Heart left ventricle (tissue), 16 donors: ENCODE data around the gene MCU. TPM values are rescaled to one million over a fixed set of nuclear protein-coding genes. Genes with fewer than 3 reads are reported as not detected.
"Not testable (repeated sequence)": the region's sequence is repeated elsewhere in the genome, so short reads cannot be mapped to it uniquely, and the experiment has no call there.

Experiments
- ATAC-seq, 4 donors: fragments of 200-7000 bp; cut with Tn5 transposase; one replicate each; pipeline ENCODE4 v1.9.1; 2020 to 2022; ENCODE audit warnings: moderate library complexity in 4 of 4, mild to moderate bottlenecking in 3 of 4, moderate number of reproducible peaks in 1 of 4
- DNase-seq, 5 donors: peaks; one replicate each; pipeline ENCODE4 v3.0.0-alpha.2; 2020
- H3K27ac ChIP-seq, 12 donors: fragments of 200-600 bp; sonication (generic) in 4 of 12; one replicate each; pipeline versions ENCODE4 v1.5.0 to v1.8.0; 2016 to 2022; ENCODE audit warnings: mild to moderate bottlenecking in 2 of 12
- H3K27me3 ChIP-seq, 9 donors: fragments of 200-600 bp; sonication (generic) in 2 of 9; one replicate each; pipeline versions ENCODE4 v1.5.1 to v1.8.0; 2016 to 2022; ENCODE audit warnings: mild to moderate bottlenecking in 3 of 9
- H3K36me3 ChIP-seq, 9 donors: fragments of 200-600 bp; sonication (generic) in 2 of 9; one replicate each; pipeline versions ENCODE4 v1.5.0 to v1.8.0; 2018 to 2022; ENCODE audit warnings: mild to moderate bottlenecking in 2 of 9
- H3K4me1 ChIP-seq, 12 donors: fragments of 200-600 bp; sonication (generic) in 4 of 12; one replicate each; pipeline versions ENCODE4 v1.5.0 to v1.8.0; 2016 to 2022; ENCODE audit warnings: mild to moderate bottlenecking in 3 of 12
- H3K4me3 ChIP-seq, 12 donors: fragments of 200-600 bp; sonication (generic) in 4 of 12; one replicate each; pipeline versions ENCODE4 v1.5.0 to v1.8.0; 2017 to 2022; ENCODE audit warnings: mild to moderate bottlenecking in 9 of 12, moderate library complexity in 4 of 12
- H3K9me3 ChIP-seq, 12 donors: fragments of 200-600 bp; sonication (generic) in 4 of 12; one replicate each; pipeline versions ENCODE4 v1.5.0 to v1.8.0; 2016 to 2022; ENCODE audit warnings: mild to moderate bottlenecking in 1 of 12
- POLR2A ChIP-seq, 2 donors: fragments of 450-650 bp; IDR thresholded peaks; one replicate each; pipeline ENCODE4 v1.6.1; 2017; ENCODE audit warnings: antibody characterized with exemption in 2 of 2, mild to moderate bottlenecking in 2 of 2, moderate library complexity in 2 of 2
- WGBS, 4 donors: extraction: QIAGEN DNeasy Blood & Tissue Kit in 2 of 4; methylation state at CpG; one replicate each; pipeline versions ENCODE4 v1.1.5 to v1.1.7; 2013 to 2018; 5-methylcytosine and 5-hydroxymethylcytosine counted together
- intact Hi-C, 10 donors: fragments of 100-400 bp; cut with DNase I; formaldehyde crosslinking; loops; one replicate each; pipeline versions ENCODE4 v1.11.1 to v1.14.2; 2022
- polyA plus RNA-seq, 2 donors: library from polyadenylated mRNA; stranded (reverse); fragments of 200-250 nt; gene quantifications; one replicate each; pipeline ENCODE4 v1.2.3, GENCODE V29; 2013
- total RNA-seq, 9 donors: library from RNA; depleted of rRNA in 2 of 9; stranded (reverse); fragments of >200 nt in 2 of 9; fragmentation: NEBNext Ultra II Directional in 3 of 9; extraction: Animal tissue kit (Norgen Biotek cat#: 25700) in 3 of 9; gene quantifications; one replicate each; pipeline versions ENCODE4 v1.1.0 to v1.2.4, GENCODE V29; 2016 to 2023
- TF ChIP-seq, protein P1 (sequence below), 12 donors: fragments of 200-600 bp; sonication (generic) in 4 of 12; IDR thresholded peaks; one replicate each; pipeline versions ENCODE4 v1.5.0 to v1.8.0; 2018 to 2022; ENCODE audit warnings: antibody characterized with exemption in 12 of 12, mild to moderate bottlenecking in 5 of 12
- donor health status: ischemic (EF 13 %, LVEDD 7.1; RV severe dilation, severe dysfunction).
- donor health status: healthy with polysubstance abuse.
- donor health status: DM: no; HTN: yes; CAD: no.
- donor health status: DM: no; HTN: no; CAD: no.
- donor health status: ischemic (EF 25% LVEDD 6.9; RV normal size, moderate dysfunction).
- donor health status: ischemic (EF 25% LVEDD 5.7; RV mildly dilated, moderate dysfunction).
- donor health status: healthy.
- donor health status: DM: yes; HTN: yes; CAD: no.
- donor health status: ischemic (EF 35%, LVEDD 5.7; RV mildly dilated, moderate dysfunction).
- donor health status: nonischemic (EF 11% LVEDD 7.7; RV severe dilation, severe dysfunction).
- donor health status: DM: yes; HTN: yes; CAD: no.
- donor health status: PGD.
- donor health status: ischemic (EF 29% LVEDD 5.4; RV normal size, mild dysfunction).
- donor health status: nonischemic (EF 23%, LVEDD 6.1; RV moderate dilation, normal function).

Gene MCU
- total and polyA plus RNA-seq, 11 donors = 11.4 to 16.9 (median 13.6) TPM

GRCh38 chr10:72695496-72695895 lies 3.6 kb downstream of the MCU start:
- Histone ChIP-seq H3K36me3 (no peaks in the 10 kb centered on the region), H3K4me1 (peaks cover 0 to 33% (median 21%) of the 10 kb centered on the region in 12 donors), H3K9me3 (no peaks in the 10 kb centered on the region), H3K27ac (no peak overlapping the region), H3K4me3 (no peak overlapping the region), H3K27me3 (no peaks in the 10 kb centered on the region)
- DNase-seq (no peak), ATAC-seq (no peak)
- intact Hi-C loops = loop anchor here in 6 of 10 donors (2.0 to 10.0 kb wide), 3 partner anchors 137 to 331 kb away; no protein-coding TSS in a partner anchor
- TF ChIP-seq POLR2A (IDR thresholded peaks at IDR 0.05) = no peak
- TF ChIP-seq, protein P1, sequence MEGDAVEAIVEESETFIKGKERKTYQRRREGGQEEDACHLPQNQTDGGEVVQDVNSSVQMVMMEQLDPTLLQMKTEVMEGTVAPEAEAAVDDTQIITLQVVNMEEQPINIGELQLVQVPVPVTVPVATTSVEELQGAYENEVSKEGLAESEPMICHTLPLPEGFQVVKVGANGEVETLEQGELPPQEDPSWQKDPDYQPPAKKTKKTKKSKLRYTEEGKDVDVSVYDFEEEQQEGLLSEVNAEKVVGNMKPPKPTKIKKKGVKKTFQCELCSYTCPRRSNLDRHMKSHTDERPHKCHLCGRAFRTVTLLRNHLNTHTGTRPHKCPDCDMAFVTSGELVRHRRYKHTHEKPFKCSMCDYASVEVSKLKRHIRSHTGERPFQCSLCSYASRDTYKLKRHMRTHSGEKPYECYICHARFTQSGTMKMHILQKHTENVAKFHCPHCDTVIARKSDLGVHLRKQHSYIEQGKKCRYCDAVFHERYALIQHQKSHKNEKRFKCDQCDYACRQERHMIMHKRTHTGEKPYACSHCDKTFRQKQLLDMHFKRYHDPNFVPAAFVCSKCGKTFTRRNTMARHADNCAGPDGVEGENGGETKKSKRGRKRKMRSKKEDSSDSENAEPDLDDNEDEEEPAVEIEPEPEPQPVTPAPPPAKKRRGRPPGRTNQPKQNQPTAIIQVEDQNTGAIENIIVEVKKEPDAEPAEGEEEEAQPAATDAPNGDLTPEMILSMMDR (IDR thresholded peaks at IDR 0.05) = no peak
- 88 to 98% (median 95%) methylated on average over 3 of the region's 3 CpGs for WGBS, 4 donors

- Histone ChIP-seq H3K4me1 (peaks cover 0 to 29% (median 20%) of the 10 kb centered on the region in 12 donors), H3K9me3 (no peaks in the 10 kb centered on the region), H3K4me3 (no peak overlapping the region), H3K27me3 (no peaks in the 10 kb centered on the region), H3K27ac (no peak overlapping the region), H3K36me3 (no peaks in the 10 kb centered on the region)
- ATAC-seq = no peak
- TF ChIP-seq POLR2A (IDR thresholded peaks at IDR 0.05) = no peak
- TF ChIP-seq, protein P1 (IDR thresholded peaks at IDR 0.05) = no peak
- intact Hi-C loops = loop anchor here in 4 of 10 donors (10.0 kb wide), 1 partner anchor 333 kb away; no protein-coding TSS in a partner anchor
- DNase-seq = no peak
Observed at GRCh38 chr10:72697716-72698115, 5.8 kb downstream of the MCU start.

DNA sequence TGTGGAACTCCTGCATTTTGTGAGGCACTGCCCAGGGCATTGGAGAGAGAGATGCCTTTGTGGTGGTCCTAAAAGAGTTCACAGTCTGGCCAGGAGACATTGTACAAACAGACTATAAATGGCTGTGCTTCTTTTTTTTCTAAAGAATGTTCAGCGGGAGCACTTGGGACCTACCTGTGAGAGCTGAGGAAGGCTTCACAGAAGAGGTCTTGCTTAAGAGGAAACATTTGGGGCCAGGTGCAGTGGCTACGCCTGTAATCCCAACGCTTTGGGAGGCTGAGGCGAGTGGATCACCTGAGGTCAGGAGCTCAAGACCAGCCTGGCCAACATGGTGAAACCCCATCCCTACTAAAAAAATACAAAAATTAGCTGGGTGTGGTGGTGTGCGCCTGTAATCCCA lies 10.5 kb downstream of the MCU start:
- not testable (repeated sequence) for H3K4me3 ChIP-seq
- 95 to 99% (median 96%) methylated on average over 5 of the region's 5 CpGs for WGBS, 4 donors
- H3K27ac ChIP-seq = peak overlapping the region in 1 of 12 donors; percentile 49

DNA sequence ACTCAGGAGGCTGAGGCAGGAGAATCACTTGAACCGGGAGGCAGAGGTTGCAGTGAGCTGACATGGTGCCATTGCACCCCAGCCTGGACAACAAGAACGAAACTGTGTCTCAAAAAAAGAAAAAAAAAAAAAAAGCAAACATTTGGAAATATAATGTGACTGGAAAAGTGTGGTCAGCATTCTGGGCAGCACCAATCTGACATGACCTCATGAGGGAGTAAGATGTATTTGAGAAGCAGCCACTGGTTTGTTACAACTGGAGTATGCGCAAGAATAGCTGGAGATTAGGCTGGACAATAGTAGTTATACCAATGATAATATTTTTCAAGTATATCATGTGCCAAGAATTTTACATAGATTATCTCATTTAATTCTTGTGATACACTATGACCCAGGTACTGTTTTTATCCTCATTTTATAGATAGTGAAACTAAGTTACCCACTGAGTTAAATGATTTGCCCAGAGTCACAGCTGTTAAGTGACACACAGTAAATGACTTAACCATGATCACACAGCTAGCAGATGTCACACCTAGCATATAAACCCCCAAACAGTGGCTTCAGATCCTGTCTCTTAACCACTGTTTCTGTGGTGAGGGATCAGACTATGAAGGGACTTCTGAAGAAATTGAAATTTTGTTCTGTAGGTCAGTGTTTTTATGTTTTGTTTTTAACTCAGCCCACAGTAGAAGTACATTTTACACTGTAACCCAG lies 11.1 kb downstream of the MCU start:
- H3K27ac ChIP-seq = peak overlapping the region in 1 of 12 donors; percentile 49
- no peaks in the 10 kb centered on the region for H3K9me3 ChIP-seq
- H3K4me3 ChIP-seq = no peak overlapping the region
- H3K27me3 ChIP-seq = no peaks in the 10 kb centered on the region
- intact Hi-C loops = loop anchor here in 1 of 10 donors (10.0 kb wide), 1 partner anchor 338 kb away; no protein-coding TSS in a partner anchor
- no peaks in the 10 kb centered on the region for H3K36me3 ChIP-seq
- ATAC-seq (peak in 2 of 4 donors; percentile 49 to 65), DNase-seq (no peak)
- TF ChIP-seq, protein P1 (IDR thresholded peaks at IDR 0.05) = peak in 3 of 12 donors; percentile 8 to 23 (median 14)
- TF ChIP-seq POLR2A (IDR thresholded peaks at IDR 0.05) = no peak
- peaks cover 0 to 11% (median 3%) of the 10 kb centered on the region in 12 donors for H3K4me1 ChIP-seq
- 73 to 85% (median 79%) methylated on average over 3 of the region's 3 CpGs for WGBS, 4 donors

More for the DNA sequence above, 10.5 kb downstream of the MCU start:
- intact Hi-C loops = loop anchor here in 1 of 10 donors (10.0 kb wide), 1 partner anchor 338 kb away; no protein-coding TSS in a partner anchor
- not testable (repeated sequence) for H3K27me3 ChIP-seq, H3K36me3 ChIP-seq, H3K4me1 ChIP-seq, DNase-seq, H3K9me3 ChIP-seq, ATAC-seq
